Erythroblast (primary cell): ENCODE data around the gene DMD.

Experiments
- GATA1 ChIP-seq: IDR thresholded peaks from 2 replicates; pipeline ENCODE4 v1.6.1; 2011; ENCODE audit warnings: low read depth, mild to moderate bottlenecking, control low read depth, low read length, moderate library complexity
- POLR2A ChIP-seq: IDR thresholded peaks from 2 replicates; pipeline ENCODE4 v1.6.1; 2011; ENCODE audit warnings: mild to moderate bottlenecking, low read length

GRCh38 chrX:32281853-32282252 is 929.5 kb downstream of the DMD start:
- TF ChIP-seq POLR2A, result no peak
- no peak for TF ChIP-seq GATA1
